ENCODE measurements around the gene MYO15A. TPM values are rescaled to one million over a fixed set of nuclear protein-coding genes. Genes with fewer than 3 reads are reported as not detected.

Gene MYO15A
- total RNA-seq, 2 donors from 2014 or later, result 0.71 to 1.3 TPM

DNA sequence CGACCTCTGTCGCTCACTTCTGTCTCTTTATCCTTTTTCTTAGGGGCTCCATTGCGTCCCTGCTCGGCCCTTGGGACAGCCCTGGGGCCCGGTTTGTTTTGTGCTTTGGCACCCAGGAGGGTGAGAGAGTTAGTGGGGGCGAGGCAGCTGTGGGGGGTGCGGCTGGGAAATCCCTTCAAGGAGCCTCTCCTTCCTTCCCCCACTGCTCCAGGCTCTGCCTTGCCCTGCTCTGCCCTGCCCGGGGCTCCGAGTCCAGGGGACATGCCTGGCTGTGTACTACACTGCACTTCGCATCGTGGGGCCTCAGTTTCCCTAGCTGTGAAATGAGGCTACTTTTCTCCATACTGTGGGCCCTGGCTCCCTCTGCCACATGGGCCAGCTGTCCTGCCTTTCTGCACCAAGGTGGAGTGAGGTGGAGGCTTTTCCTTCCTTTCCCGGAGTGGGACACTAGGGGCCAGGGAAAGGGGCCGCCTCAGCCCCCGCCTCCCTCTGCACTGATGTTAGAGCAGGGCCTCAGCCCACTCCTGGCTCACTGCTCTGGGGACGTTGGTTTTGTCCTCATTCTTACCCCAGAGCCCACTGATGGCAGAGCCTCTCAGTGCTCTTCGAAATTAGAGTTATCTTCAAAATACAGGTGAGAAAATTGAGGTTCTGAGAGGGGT lies 117.9 kb downstream of the MYO15A start:
- no peak for DNase-seq (ENCODE audit: low spot score)
- intact Hi-C loops (cut with DNase I), result loop anchor here in 1 of 2 donors (1.0 kb wide), 1 partner anchor 29 kb away; no protein-coding TSS in a partner anchor

DNA sequence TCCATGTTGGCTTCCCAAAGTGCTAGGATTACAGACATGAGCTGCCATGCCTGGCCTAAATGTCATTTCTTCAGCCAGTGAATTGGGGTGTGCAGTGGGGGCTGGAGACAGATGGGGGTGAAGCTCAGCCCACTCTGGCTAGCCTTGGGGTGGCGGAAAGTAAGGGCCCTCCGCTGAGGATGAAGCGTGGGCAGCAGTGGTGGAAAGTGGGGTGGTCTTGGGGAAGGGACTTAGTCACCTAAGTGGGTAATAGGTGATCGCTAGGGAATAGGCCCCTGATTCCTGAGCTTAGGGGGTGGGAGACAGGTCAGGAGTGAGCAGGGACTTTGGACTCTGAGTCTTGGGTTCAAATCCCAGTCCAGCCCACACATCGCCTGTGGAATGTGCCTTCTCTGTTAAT lies 119.1 kb downstream of the MYO15A start:
- intact Hi-C loops (cut with DNase I), result no loop called here
- DNase-seq (ENCODE audit: low spot score), result no peak

DNA sequence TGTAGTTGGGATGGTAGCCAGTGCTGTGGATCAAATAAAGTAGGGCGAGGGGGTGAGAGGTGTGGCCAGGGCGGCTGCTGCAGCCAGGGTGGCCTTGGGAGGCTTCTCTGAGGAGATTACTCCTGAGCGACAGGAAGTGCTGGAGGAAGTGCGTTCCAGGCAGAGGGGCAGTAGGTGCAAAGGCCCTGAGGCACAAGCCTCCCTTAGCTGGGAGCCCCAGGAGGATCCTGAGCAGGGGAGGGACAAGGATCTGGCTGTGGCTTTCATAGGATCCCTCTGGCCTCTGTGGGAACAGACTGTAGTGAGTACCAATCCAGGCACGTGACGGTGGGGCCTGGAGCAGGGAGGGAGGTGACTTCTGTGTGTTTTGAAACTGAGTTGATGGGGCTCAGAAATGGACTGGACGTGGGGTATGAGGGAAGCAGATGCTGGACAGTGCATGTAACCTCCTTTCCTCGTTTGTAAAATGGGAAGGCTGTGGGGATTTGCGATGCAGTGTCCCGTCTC lies 119.7 kb downstream of the MYO15A start:
- DNase-seq (ENCODE audit: low spot score), result no peak
- intact Hi-C loops (cut with DNase I), result no loop called here

DNA sequence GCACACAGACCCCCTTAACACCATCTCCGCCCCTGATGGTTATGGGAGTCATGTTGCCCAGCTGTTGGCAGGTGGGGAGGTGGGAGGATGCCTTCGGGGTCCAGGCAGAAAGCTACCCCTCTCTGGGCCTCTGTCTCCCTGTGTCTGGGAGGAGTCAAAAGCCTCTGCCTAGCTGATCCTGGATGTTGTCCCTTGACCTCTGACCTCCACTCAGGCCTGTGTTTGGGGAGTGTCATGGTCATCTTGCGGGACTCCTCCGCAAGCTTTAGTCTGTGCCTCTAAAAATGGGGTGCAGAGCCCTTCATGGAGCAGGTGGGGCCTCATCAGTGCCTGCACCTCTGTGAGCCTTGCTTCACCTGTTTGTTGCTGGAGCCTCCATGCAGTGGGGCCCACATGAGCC lies 120.7 kb downstream of the MYO15A start:
- intact Hi-C loops (cut with DNase I), result no loop called here
- no peak for DNase-seq (ENCODE audit: low spot score)

Other genes with a start within 250 kb of the MYO15A start
- 10 to 100 TPM; 55.2 to 60.8 TPM for gene TOM1L2, start 136.4 kb upstream of the MYO15A start, total RNA-seq
- 1 to 10 TPM; 1.1 to 2.4 TPM for gene DRC3, start 135.9 kb upstream of the MYO15A start, total RNA-seq
- gene ATPAF2, start 69.6 kb upstream of the MYO15A start, total RNA-seq, result 10 to 100 TPM; 12.1 to 18.3 TPM
- 10 to 100 TPM; 12.6 to 21.4 TPM for gene GID4, start 69.3 kb upstream of the MYO15A start, total RNA-seq
- 10 to 100 TPM; 25.5 to 26.1 TPM for gene DRG2, start 20.8 kb upstream of the MYO15A start, total RNA-seq
- 100 to 1,000 TPM in 1 of 2 donors, 10 to 100 TPM in 1; 98.5 to 105 TPM for gene ALKBH5, start 75.1 kb downstream of the MYO15A start, total RNA-seq
- 10 to 100 TPM; 13.9 to 16.2 TPM for gene LLGL1, start 116.9 kb downstream of the MYO15A start, total RNA-seq
- 100 to 1,000 TPM; 275 to 418 TPM for gene FLII, start 150.0 kb downstream of the MYO15A start, total RNA-seq
- gene MIEF2, start 151.9 kb downstream of the MYO15A start, total RNA-seq, result 10 to 100 TPM in 1 of 2 donors, 1 to 10 TPM in 1; 7.7 to 11.3 TPM
- 10 to 100 TPM; 23.2 to 28.3 TPM for gene TOP3A, start 206.2 kb downstream of the MYO15A start, total RNA-seq
- 10 to 100 TPM; 10.2 to 11.9 TPM for gene SMCR8, start 206.5 kb downstream of the MYO15A start, total RNA-seq

Measured in posterior vena cava (tissue), 2 donors.